Aorta (tissue), 5 donors: ENCODE measurements around the gene SV2C. TPM values are rescaled to one million over a fixed set of nuclear protein-coding genes. Genes with fewer than 3 reads are reported as not detected.
"Not testable (repeated sequence)": the region's sequence is repeated elsewhere in the genome, so short reads cannot be mapped to it uniquely, and the experiment has no call there.

Source experiments
- ATAC-seq: fragments of 200-7000 bp; cut with Tn5 transposase; one replicate; pipeline ENCODE4 v1.9.1; 2022; ENCODE audit warnings: moderate library complexity; ENCODE audit not compliant: low FRiP score
- DNase-seq, 2 donors: peaks; one replicate each; pipeline ENCODE4 v3.0.0-alpha.2; 2020
- H3K27ac ChIP-seq, 2 donors: one replicate each; pipeline ENCODE4 v1.5.1; 2013; ENCODE audit warnings: low read length in 2 of 2, mild to moderate bottlenecking in 2 of 2, moderate library complexity in 2 of 2, control low read depth in 1 of 2, inconsistent platforms in 1 of 2, low read depth in 1 of 2
- H3K27me3 ChIP-seq, 2 donors: one replicate each; pipeline ENCODE4 v1.6.1; 2013; ENCODE audit warnings: control low read depth in 1 of 2, low read length in 1 of 2, mild to moderate bottlenecking in 1 of 2, moderate library complexity in 1 of 2; ENCODE audit not compliant: insufficient read depth in 2 of 2, control insufficient read depth in 1 of 2
- H3K36me3 ChIP-seq, 2 donors: one replicate each; pipeline ENCODE4 v1.6.1; 2013; ENCODE audit warnings: control low read depth in 1 of 2, low read length in 1 of 2, mild to moderate bottlenecking in 1 of 2; ENCODE audit not compliant: insufficient read depth in 2 of 2, control insufficient read depth in 1 of 2
- H3K4me1 ChIP-seq, 2 donors: one replicate each; pipeline ENCODE4 v1.6.1; 2013; ENCODE audit warnings: low read length in 2 of 2, control low read depth in 1 of 2, mild to moderate bottlenecking in 1 of 2, moderate library complexity in 1 of 2; ENCODE audit not compliant: insufficient read depth in 2 of 2, control insufficient read depth in 1 of 2
- H3K4me3 ChIP-seq, 2 donors: one replicate each; pipeline ENCODE4 v1.5.1; 2013; ENCODE audit warnings: low read length in 2 of 2, control low read depth in 1 of 2, mild to moderate bottlenecking in 1 of 2
- H3K9me3 ChIP-seq: one replicate; pipeline ENCODE4 v1.6.1; 2013; ENCODE audit warnings: mild to moderate bottlenecking, low read length; ENCODE audit not compliant: control insufficient read depth
- WGBS, 2 donors: extraction: QIAGEN DNeasy Blood & Tissue Kit; methylation state at CpG; one replicate each; pipeline ENCODE4 v1.1.7; 2013; 5-methylcytosine and 5-hydroxymethylcytosine counted together
- intact Hi-C, 2 donors: fragments of 100-400 bp; cut with DNase I; formaldehyde crosslinking; loops; one replicate each; pipeline versions ENCODE4 v1.14.2 to v1.15.0; 2022
- polyA plus RNA-seq, 2 donors: library from polyadenylated mRNA; stranded (reverse); fragments of 200-250 nt; gene quantifications; one replicate each; pipeline ENCODE4 v1.2.3, GENCODE V29; 2013
- total RNA-seq, 2 donors: library from RNA; stranded (reverse); fragmentation: NEBNext Ultra II Directional; extraction: Animal tissue kit (Norgen Biotek cat#: 25700); gene quantifications; one replicate each; pipeline ENCODE4 v1.2.1, GENCODE V29; 2021
- donor health status: healthy with polysubstance abuse.
- donor health status: Bipolar disorder and iron deficiency.
- donor health status: DM: no; HTN: no; CAD: no.
- donor health status: DM: no; HTN: no; CAD: no.
- donor health status: DM: yes; HTN: yes; CAD: no.

SV2C gene
- total and polyA plus RNA-seq, 4 donors: 0.33 TPM; not detected in 3

DNA sequence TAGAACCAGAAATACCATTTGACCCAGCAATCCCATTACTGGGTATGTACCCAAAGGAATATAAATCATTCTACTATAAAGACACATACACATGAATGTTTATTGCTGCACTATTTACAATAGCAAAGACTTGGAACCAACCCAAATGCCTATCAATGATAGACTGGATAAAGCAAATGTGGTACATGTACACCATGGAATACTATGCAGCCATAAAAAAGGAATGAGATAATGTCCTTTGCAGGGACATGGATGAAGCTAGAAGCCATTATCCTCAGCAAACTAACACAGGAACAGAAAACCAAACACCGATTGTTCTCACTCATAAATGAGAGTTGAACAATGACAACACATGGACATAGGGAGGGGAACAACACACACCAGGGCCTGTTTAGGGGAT lies 240.3 kb downstream of the SV2C start:
- H3K4me1 ChIP-seq, H3K4me3 ChIP-seq, ATAC-seq, intact Hi-C loops, DNase-seq, H3K27me3 ChIP-seq, H3K27ac ChIP-seq, H3K36me3 ChIP-seq, H3K9me3 ChIP-seq: not testable (repeated sequence)
- 67 to 95% methylated on average over 1 of the region's 1 CpG for WGBS, 2 donors

DNA sequence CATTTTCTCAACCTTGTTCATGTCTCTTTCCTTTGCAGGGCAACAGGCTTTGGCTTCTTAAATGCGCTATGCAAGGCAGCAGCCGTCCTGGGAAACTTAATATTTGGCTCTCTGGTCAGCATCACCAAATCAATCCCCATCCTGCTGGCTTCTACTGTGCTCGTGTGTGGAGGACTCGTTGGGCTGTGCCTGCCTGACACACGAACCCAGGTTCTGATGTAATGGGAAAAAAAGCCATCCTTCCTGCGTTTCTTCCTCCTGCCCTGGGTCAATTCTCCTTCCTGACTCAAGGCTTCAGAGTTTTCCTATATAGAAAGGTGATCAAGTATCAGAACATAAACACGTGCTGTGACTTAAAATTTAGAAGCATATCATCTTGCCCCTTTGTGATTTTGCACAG lies 242.1 kb downstream of the SV2C start:
- WGBS, 2 donors: 16 to 19% methylated on average over 7 of the region's 7 CpGs

DNA sequence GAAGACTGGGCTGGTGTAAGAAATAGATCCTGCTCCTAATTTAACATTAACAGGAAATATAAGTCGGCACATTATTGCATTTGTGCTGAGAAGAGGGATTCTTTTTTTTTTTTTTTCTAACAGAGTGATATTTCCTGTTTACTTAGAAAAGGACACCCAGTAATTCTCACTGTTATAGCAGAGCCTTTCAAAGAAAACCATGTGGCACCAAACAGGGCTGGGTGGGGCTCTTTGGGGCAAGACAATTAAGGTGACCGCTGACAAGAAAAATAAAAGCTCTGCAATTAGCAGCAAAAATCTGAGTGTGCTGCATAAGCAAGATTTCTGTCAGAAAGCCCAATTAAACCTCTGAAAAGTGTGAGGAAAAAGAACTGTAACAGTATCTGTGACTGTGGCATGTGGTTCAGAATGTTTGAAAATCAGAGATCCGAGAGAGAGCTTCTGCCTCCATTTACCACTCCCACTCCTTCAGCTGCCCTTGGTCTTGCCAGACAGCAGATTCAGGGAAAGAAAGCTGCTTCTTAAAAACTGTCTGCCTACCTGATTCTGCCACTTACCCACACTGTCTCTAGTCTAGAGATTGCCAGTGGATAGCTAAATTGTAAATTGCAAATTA lies 242.8 kb downstream of the SV2C start:
- H3K9me3 ChIP-seq: no peaks in the 10 kb centered on the region
- H3K27ac ChIP-seq: no peak overlapping the region
- H3K27me3 ChIP-seq: no peaks in the 10 kb centered on the region
- 14 to 17% methylated on average over 3 of the region's 3 CpGs for WGBS, 2 donors
- H3K4me1 ChIP-seq: no peaks in the 10 kb centered on the region
- DNase-seq: no peak
- peak; percentile 46 for ATAC-seq
- H3K4me3 ChIP-seq: no peak overlapping the region
- intact Hi-C loops: no loop called here
- H3K36me3 ChIP-seq: no peaks in the 10 kb centered on the region

More for the DNA sequence above, 242.1 kb downstream of the SV2C start:
- DNase-seq (no peak), ATAC-seq (no peak)
- no peak overlapping the region for H3K4me3 ChIP-seq
- H3K36me3 ChIP-seq: no peaks in the 10 kb centered on the region
- no peak overlapping the region for H3K27ac ChIP-seq
- no peaks in the 10 kb centered on the region for H3K9me3 ChIP-seq
- no peaks in the 10 kb centered on the region for H3K4me1 ChIP-seq
- intact Hi-C loops: no loop called here
- no peaks in the 10 kb centered on the region for H3K27me3 ChIP-seq

DNA sequence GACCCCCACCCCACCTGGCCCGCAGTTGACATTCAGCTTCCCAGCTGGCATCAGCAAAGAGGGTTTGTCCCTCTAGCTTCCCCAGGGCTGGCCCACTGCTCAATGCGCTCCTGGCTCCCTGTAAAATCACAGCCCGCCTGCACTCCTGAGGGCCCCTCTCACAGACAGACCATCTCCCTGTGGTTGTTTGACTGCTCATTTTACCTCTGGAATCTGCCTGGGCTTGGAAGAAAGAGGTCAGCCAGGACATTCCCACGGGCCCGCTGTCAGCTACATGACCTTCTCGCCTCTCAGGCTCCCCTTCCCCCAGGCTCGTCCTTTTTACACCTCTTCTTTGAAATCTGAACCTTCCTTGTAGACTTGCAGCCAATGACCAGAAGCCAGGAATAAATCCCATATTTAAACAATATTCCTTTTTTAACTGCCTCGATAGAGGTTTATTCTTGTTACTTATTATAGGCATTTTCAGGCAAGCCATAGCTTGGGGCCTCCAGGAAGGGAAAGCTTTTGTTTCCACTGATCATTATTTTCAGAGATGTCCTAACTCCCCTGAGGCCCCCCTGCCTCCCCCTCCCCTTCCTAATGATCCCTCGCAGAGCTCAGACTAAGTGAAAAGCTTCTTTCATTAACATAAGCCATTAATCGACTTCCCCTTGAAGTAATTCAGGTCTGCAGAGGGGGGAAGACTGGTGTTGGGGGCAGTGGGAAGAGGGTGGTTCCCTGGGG lies 243.6 kb downstream of the SV2C start:
- Histone ChIP-seq H3K4me3 (no peak overlapping the region), H3K27me3 (no peaks in the 10 kb centered on the region), H3K4me1 (no peaks in the 10 kb centered on the region), H3K9me3 (no peaks in the 10 kb centered on the region), H3K27ac (no peak overlapping the region), H3K36me3 (no peaks in the 10 kb centered on the region)
- 19 to 28% methylated on average over 10 of the region's 10 CpGs for WGBS, 2 donors
- ATAC-seq: no peak
- intact Hi-C loops: no loop called here
- no peak for DNase-seq

DNA sequence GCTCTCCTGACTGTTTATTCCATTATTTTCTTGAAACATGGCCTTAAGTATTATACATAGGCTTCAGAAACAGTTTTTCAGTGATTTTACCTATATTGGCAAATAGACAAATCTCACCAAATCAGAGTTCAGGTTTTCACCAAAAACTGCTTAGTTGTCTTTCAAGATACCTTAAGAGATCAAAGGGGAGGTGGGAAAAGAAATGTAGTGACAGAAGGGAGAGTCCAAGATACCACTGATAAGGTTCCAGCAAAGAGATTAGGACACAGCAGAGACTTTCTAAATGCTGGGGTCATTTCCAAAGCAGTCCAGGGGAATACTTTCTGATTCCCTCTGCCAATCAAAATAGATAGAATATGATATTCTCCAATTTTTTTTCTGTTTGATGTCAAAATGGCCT lies 246.2 kb downstream of the SV2C start:
- no peak for DNase-seq
- Histone ChIP-seq H3K4me1 (no peaks in the 10 kb centered on the region), H3K27ac (no peak overlapping the region), H3K27me3 (no peaks in the 10 kb centered on the region), H3K36me3 (no peaks in the 10 kb centered on the region), H3K9me3 (no peaks in the 10 kb centered on the region), H3K4me3 (no peak overlapping the region)
- no peak for ATAC-seq
- intact Hi-C loops: no loop called here

DNA sequence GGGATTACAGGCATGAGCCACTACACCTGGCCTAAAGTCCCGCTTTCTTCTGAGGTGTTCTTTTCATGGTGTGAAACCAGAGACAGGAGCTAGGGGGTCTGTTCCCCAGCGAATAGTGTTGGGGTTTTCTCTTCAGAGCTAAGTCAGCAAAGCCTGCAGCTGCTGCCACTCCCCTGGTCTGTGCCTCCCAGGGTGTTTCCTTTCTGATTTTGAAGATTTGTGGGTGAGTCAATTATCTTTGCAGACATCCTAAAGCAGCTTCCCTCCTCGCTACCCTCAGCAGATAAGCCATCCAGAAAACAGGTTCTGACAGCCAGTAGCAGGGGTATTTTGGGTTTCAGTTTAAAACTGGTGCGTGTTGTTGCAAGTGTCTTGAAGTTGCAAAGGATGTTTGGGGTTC lies 247.9 kb downstream of the SV2C start:
- intact Hi-C loops: no loop called here
- H3K36me3 ChIP-seq: no peaks in the 10 kb centered on the region
- 59 to 66% methylated on average over 4 of the region's 4 CpGs for WGBS, 2 donors
- no peaks in the 10 kb centered on the region for H3K9me3 ChIP-seq
- ATAC-seq: no peak
- H3K4me1 ChIP-seq: no peaks in the 10 kb centered on the region
- H3K4me3 ChIP-seq: no peak overlapping the region
- H3K27me3 ChIP-seq: no peaks in the 10 kb centered on the region
- no peak for DNase-seq
- no peak overlapping the region for H3K27ac ChIP-seq

DNA sequence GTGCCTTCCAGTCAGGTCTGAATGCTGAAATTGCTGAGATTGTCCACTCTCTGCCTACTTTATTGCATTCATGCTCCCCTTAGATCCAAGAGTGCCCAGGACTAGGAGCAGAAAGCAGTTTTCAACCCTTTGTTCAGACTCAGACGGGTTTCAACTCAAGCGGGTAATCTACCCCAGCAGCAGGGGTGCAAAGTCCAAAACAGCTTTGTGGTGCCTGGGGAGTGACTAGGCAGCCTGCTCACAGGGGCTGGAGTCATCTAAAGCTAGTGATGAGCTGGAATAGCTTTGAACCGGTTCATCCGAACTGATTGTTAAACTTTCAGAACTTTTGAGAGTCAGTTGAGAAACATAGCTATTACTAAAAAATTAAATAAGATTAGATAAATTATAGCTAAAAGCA lies 248.9 kb downstream of the SV2C start:
- H3K4me3 ChIP-seq: no peak overlapping the region
- no peaks in the 10 kb centered on the region for H3K36me3 ChIP-seq
- no peaks in the 10 kb centered on the region for H3K9me3 ChIP-seq
- no peak for ATAC-seq
- intact Hi-C loops: no loop called here
- no peaks in the 10 kb centered on the region for H3K4me1 ChIP-seq
- DNase-seq: no peak
- no peaks in the 10 kb centered on the region for H3K27me3 ChIP-seq
- 86 to 88% methylated on average over 4 of the region's 4 CpGs for WGBS, 2 donors
- no peak overlapping the region for H3K27ac ChIP-seq

DNA sequence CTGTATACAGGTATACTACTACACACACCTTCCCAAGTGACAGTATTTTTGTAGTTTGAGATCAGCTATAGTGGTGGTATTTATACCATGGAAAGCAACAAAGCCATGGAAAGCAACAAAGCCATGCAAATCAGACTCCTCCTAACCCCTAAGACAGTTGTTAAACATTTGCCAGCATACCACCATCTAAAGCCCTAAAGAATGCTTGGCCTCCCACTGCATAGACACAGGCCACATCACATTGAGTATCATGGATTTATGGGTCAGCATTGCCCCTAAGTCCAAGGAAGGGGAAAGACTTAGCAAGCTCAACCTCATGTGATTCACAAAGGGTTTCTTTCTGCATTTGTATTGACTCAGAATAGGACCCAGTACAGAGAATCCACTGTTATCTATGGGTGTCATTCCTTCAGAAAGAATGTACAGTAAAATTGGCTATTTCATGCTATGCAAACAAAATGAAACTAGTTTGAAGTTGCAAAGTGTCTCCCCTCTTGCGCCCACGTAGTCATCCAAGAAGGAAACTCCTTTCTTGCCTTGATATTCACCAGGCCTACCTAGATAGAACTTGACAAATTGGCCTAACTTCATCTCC lies 249.5 kb downstream of the SV2C start:
- intact Hi-C loops: no loop called here
- Histone ChIP-seq H3K4me1 (no peaks in the 10 kb centered on the region), H3K27ac (no peak overlapping the region), H3K36me3 (no peaks in the 10 kb centered on the region), H3K4me3 (no peak overlapping the region), H3K9me3 (no peaks in the 10 kb centered on the region), H3K27me3 (no peaks in the 10 kb centered on the region)
- no peak for ATAC-seq
- 83 to 85% methylated on average over 2 of the region's 2 CpGs for WGBS, 2 donors
- DNase-seq: no peak

DNA sequence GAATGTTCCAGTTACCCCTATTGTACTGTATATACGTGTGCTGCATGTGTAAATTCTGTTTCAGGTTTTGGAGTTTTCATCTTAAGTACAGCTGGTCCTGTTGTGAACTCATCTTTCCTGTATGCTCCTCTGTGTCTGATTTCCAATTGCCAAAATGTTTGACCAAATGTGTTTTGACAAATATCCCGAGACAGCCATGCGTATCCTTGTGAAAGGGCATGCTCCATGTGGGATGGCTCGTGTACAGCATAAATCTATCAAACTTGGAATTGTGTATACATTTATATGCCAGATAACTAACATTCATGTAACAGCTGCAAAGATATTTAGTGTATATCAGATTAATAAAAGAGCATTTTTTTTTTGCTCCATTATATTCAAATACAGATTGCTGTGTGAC lies 250.4 kb downstream of the SV2C start:
- Histone ChIP-seq H3K36me3 (no peaks in the 10 kb centered on the region), H3K4me1 (no peaks in the 10 kb centered on the region), H3K9me3 (no peaks in the 10 kb centered on the region), H3K27ac (no peak overlapping the region), H3K4me3 (no peak overlapping the region), H3K27me3 (no peaks in the 10 kb centered on the region)
- DNase-seq (no peak), ATAC-seq (no peak)
- intact Hi-C loops: no loop called here
- 65 to 76% methylated on average over 4 of the region's 4 CpGs for WGBS, 2 donors
